GM21576 (cell line): Measurements from ENCODE around the gene ZNF205.
A peak's percentile ranks its signal among the peaks of the same experiment; 100 is the strongest.
"Not testable (repeated sequence)": the region's sequence is repeated elsewhere in the genome, so short reads cannot be mapped to it uniquely, and the experiment has no call there.

ENCODE experiments used
- ATAC-seq: cut with Tn5 transposase; IDR thresholded peaks from one replicate; pipeline ENCODE4 v1.9.1; 2021; ENCODE audit warnings: mild to moderate bottlenecking, moderate library complexity; ENCODE audit not compliant: unreplicated experiment

The ZNF205 gene

DNA sequence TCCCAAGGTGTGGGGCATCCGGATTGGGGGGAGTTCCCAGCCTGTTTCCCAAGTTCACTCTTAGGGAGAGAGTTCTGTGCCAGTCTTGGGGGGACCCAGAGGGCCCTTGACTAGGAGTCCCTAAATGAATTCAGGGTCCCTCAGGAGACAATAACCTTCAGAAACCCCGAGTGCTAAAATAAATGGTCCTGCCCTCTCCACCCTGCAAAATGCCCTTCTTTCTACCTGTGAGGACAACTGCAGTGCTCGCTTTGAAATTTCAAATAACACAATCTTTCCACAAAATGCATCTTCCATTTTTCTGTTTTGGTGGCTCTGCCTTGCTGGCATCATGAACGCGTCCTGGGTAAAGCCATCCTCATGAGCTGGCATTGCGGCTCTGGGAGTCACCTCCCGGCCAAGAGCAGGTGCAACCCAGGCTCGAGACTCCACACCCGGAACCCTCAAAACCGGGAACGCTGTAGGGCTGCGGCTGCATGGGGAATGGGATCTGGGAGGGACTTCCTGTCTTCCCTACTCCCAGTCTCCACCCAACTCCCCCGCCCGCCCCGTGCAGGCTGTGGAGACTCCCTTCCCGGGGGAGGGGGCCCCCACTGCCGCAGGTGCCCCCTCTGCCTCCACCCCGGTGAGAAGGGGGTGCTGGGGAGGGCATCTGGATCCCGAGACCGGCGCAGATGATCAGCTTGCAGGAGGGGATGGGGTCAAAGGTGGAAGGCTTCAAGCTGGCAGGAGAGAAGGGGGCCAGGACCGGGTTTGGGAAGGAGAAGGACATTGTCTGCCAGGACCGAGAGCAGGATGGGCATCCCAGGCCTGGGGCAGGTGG is at the start of gene ZNF205:
Gene ZNF205, plus strand, starts transcription at position 529 of the 823 bp plus-strand sequence. CDS start 845 bp downstream, outside the sequence.
- no peak for ATAC-seq

- ATAC-seq, result no peak
Observed at GRCh38 chr16:3063625-3064386, 48.6 kb upstream of the ZNF205 start.

GRCh38 chr16:3065069-3065741 is 47.2 kb upstream of the ZNF205 start, which contains the start of gene IL32:
IL32 (plus strand) TSS chr16:3065640; CDS start chr16:3065812, 172 bp downstream.
- no peak for ATAC-seq

DNA sequence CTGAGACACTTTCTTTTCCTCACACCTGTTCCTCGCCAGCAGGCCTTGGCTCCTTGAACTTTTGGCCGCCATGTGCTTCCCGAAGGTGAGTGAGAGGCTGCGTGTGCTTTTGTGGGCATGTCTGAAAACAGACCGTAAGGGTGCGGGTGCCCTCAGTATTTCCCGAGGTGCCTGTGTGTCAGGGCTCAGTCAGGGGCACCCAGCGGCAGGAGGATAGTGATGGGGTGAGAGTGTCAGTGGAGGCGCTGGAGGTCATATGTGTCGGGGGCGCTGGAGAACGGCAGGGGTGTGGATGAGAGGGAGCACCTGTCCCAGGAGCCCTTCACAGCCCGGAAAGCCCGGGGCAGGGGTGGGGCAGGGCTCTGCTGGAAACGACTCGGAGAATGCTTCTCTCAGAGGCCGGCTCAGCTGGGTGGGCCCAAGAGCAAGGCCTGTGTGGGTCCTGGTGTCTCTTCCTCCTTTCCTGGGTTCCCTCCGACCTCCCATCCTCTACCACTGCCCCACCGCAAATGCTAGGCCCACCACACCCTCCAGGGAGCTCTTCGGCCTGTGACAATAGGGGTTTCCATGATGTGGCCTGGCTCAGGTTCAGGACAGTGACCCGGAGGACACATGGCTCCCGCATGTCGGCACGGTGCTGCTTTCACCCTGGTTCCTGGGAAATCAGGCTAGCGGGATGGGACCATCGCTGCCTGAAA is 46.5 kb upstream of the ZNF205 start:
- ATAC-seq, result no peak

DNA sequence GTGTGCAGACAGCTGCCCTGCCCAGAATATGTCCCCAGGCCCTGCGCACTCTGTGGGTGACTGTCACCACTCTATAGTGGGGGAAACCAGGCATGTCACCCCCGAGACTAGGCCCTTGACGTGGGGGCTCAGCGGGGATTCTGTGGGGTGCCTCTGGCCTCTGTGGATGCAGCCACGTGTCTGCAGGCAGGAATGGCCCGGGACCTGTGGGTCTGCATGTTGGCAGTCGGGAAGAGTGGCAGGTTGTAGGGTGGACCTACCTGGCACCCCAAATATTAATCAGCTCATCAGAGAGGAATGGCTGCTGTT is 46.0 kb upstream of the ZNF205 start:
- no peak for ATAC-seq

DNA sequence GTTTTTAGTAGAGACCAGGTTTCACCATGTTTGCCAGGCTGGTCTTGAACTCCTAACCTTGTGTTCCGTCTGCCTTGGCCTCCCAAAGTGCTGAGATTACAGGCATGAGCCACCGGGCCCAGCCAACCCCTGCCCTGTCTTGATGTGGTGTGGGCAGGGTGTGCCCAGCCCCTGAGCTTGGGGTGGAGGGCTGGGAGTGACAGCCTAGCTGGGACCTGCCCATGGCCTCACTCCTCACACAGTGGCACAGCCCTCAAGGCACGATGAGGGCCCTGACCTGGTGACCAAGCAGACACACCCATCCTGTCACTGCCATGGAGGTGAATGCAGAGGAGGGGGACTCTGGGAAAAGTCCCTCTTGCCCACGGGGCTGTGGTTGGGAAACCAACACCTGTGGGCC is 43.9 kb upstream of the ZNF205 start:
- no peak for ATAC-seq

DNA sequence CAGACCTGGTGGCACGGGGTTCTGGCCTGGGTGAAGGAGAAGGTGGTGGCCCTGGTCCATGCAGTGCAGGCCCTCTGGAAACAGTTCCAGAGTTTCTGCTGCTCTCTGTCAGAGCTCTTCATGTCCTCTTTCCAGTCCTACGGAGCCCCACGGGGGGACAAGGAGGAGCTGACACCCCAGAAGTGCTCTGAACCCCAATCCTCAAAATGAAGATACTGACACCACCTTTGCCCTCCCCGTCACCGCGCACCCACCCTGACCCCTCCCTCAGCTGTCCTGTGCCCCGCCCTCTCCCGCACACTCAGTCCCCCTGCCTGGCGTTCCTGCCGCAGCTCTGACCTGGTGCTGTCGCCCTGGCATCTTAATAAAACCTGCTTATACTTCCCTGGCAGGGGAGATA is 43.2 kb upstream of the ZNF205 start:
- not testable (repeated sequence) for ATAC-seq

DNA sequence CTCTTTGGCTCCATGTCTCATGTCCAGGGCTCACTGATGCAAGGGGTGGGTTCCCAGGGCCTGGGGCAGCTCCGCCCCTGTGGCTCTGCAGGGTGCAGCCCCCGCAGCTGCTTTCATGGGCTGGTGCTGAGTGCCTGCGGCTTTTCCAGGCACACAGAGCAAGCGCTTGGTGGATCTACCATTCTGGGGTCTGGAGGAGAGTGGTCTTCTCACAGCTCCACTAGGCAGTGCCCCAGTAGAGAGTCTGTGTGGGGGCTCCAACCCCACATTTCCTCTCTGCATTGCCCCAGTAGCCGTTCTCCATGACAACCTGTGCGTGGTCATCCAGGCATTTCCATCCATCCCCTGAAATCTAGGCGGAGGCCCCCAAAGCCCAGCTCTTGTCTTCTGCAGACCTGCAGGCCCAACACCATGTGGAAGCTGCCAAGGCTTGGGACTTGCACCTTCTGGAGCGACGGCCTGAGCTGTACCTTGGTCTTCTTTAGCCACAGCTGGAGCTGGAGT is 41.7 kb upstream of the ZNF205 start:
- no peak for ATAC-seq

- ATAC-seq, result no peak
Observed at GRCh38 chr16:3071655-3072054, 40.7 kb upstream of the ZNF205 start.

GRCh38 chr16:3072148-3072547 is 40.2 kb upstream of the ZNF205 start:
- not testable (repeated sequence) for ATAC-seq

DNA sequence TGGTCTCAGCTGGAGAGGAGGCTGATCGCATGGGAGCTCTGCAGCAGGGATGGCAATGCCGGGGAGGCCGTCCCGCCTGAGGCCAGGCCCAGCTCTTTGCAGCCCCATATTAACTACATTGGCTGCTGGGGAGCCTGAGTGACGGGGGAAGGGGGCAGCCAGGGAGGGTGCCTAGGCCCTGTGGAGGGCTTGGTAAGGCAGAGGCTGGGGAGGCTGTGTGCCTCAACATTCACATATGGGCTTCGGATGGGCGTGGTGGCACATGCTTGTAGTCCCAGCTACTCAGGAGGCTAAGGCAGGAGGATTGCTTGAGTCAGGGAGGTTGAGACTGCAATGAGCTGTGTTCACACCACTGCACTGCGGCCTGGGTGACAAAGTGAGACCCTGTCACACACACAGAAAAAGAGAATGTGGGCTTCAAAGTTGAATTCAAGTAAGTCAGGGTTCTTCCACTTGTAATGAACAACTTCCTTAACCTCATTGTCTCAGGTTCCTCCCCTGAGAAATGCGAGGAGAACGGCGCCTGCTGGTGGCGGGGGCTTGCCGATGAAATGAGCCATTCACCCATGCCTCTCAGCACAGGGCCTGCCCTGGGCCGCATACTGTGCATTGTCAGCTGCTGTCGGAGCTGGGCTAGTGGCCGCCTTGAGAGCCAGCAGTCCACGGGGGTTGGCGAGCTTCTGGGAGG is 39.7 kb upstream of the ZNF205 start:
- ATAC-seq, result not testable (repeated sequence)

DNA sequence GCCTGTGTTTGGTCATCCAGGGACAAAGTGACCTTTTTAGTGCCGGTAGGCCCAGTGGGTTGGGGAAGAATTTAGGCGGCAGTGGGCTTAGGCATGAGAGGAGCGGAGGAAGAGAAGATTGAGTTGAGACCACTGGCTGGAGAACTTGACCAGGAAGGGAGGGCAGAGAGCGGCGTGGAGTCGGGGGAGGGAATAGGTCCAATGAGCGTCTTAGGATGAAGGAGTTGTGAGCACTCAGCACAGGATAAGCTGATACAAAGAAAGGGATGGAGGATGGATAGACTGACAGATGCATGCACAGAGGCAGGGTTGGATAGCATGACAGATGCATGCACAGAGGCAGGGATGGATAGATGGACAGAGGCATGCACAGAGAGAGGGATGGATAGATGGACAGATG is 38.9 kb upstream of the ZNF205 start:
- ATAC-seq, result no peak

DNA sequence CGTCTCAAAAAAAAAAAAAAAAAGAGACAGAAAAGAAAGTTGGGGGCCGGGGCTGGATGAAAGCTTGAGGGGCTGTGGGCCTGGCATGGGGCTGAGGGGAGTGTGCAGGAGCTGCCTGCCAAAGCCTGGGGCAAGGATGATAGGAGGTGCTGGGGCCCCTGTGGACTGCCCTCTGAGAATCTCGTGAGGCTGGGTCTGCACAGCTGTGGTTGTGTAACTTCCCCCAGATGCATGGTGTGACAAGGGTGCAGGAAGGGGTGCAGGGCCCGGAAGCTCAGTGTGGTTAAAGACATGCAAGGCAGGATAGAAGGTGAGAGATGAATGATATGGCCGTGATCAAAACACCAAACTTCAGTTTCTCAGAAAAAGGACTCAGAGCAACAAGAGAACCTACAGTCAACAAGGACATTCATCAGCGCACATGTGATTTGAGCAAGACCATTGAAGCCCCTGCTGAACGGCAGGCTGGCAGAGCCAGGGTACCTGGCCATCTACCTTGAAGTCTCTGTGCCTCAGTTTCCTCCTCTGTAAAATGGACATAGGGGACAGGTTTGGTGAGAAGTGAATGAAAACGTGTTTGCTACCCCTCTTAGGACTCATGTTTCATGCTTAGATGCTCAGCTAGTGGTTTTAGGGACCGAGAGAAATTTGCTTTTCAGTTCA is 37.4 kb upstream of the ZNF205 start:
- ATAC-seq, result peak; percentile 67

- ATAC-seq, result no peak
Observed at GRCh38 chr16:3075523-3075915, 36.9 kb upstream of the ZNF205 start.

DNA sequence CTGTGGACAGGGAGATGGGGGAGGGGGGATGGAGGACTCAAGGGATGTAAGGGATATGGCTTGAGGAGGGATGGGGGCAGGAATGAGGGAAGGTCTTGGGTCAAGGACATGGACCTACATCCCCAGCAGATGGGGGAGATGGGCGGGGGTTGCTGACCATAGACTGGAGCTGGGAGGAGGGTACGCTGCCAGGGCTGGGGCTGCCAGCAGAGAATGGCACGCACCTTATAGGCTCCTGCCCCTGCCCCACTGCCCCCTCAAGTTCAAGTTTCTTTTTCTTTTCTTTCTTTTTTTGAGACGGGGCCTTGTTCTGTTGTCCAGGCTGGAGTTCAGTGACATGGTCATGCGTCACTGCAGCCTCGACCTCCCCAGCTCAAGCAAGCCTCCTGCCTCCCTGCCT is 36.4 kb upstream of the ZNF205 start:
- ATAC-seq, result not testable (repeated sequence)

GRCh38 chr16:3076577-3076976 is 35.8 kb upstream of the ZNF205 start:
- ATAC-seq, result no peak

DNA sequence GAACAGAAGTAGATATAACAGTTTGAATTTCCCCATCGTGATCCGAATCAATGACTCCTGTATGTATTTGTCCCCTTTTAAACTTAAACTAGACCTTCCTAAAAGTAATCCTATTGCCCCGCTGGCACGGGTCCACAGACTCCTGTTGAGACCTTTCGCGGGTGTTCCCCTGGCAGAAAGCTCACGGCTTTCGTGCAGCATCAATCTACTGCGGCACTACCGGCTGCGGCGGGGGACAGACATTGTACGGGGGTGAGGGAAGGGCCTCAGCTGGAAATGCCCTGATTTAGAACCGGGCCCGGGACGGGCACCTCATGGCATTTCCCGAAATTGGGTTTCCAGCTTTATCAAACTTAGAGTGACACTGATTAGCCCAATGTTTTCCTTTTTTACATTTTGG is 32.4 kb upstream of the ZNF205 start:
- ATAC-seq, result no peak

- not testable (repeated sequence) for ATAC-seq
Observed at GRCh38 chr16:3081957-3082356, 30.4 kb upstream of the ZNF205 start.

DNA sequence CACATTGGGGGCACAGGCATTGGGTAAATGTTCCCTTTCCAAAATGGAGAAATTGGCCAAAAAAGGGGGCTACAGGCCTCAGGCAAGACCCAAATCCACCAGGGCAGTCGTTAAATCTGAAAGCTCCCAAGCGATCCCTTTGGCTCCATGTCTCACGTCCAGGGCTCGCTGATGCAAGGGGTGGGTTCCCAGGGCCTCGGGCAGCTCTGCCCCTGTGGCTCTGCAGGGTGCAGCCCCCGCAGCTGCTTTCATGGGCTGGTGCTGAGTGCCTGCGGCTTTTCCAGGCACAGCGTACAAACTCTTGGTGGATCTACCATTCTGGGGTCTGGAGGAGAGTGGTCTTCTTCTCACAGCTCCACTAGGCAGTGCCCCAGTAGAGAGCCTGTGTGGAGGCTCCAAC is 29.0 kb upstream of the ZNF205 start:
- ATAC-seq, result not testable (repeated sequence)

DNA sequence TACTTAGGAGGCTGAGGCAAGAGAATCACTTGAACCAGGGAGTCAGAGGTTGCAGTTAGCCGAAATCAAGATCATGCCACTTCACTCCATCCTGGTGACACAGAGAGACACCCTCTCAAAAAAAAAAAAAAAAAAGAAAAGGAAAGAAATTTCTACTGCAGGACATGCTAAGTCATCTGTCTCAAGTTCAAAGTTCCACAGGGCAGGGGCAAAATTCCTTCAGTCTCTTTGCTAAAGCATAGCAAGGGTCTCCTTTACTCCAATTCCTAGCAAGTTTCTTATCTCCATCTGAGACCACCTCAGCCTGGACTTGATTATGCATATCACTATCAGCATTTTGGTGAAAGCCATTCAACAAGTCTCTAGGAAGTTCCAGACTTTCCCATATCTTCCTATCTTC is 27.9 kb upstream of the ZNF205 start:
- ATAC-seq, result no peak
